Anterior cingulate cortex (tissue), 58 donors: ENCODE results near the gene DNM3.
A peak's percentile ranks its signal among the peaks of the same experiment; 100 is the strongest.
"Not testable (repeated sequence)": the region's sequence is repeated elsewhere in the genome, so short reads cannot be mapped to it uniquely, and the experiment has no call there.

Source experiments
- DNase-seq, 58 donors: peaks; one replicate each; lab custom pipeline; 2025; lab: John Stamatoyannopoulos, UW

The DNM3 gene

GRCh38 chr1:171841050-171841910 lies at the start of gene DNM3:
TSS of gene DNM3 (plus strand) at chr1:171841498. CDS start at chr1:171841657, 159 bp downstream.
- DNase-seq = peak; percentile 36 to 98 (median 87)

GRCh38 chr1:171792656-171793369 lies 48.5 kb upstream of the DNM3 start:
- DNase-seq = no peak

- DNase-seq = no peak
Observed at GRCh38 chr1:171793636-171794035, 47.7 kb upstream of the DNM3 start.

- no peak for DNase-seq
Observed at GRCh38 chr1:171794085-171794484, 47.2 kb upstream of the DNM3 start.

- DNase-seq = no peak
Observed at GRCh38 chr1:171796592-171796991, 44.7 kb upstream of the DNM3 start.

GRCh38 chr1:171798311-171798710 lies 43.0 kb upstream of the DNM3 start:
- no peak for DNase-seq

- DNase-seq = no peak
Observed at GRCh38 chr1:171798765-171799164, 42.5 kb upstream of the DNM3 start.

- DNase-seq = no peak
Observed at GRCh38 chr1:171799166-171799565, 42.1 kb upstream of the DNM3 start.

- not testable (repeated sequence) for DNase-seq
Observed at GRCh38 chr1:171799698-171800097, 41.6 kb upstream of the DNM3 start.

GRCh38 chr1:171800342-171800741 lies 41.0 kb upstream of the DNM3 start:
- no peak for DNase-seq

- no peak for DNase-seq
Observed at GRCh38 chr1:171800851-171801250, 40.4 kb upstream of the DNM3 start.

GRCh38 chr1:171801487-171801891 lies 39.8 kb upstream of the DNM3 start:
- peak in 18 of 58 donors; percentile 4 to 55 (median 14) for DNase-seq

- peak in 8 of 58 donors; percentile 6 to 37 (median 15) for DNase-seq
Observed at GRCh38 chr1:171802207-171802606, 39.1 kb upstream of the DNM3 start.

GRCh38 chr1:171803045-171803444 lies 38.3 kb upstream of the DNM3 start:
- no peak for DNase-seq

- no peak for DNase-seq
Observed at GRCh38 chr1:171803461-171804022, 37.8 kb upstream of the DNM3 start.

- DNase-seq = peak in 5 of 58 donors; percentile 4 to 23 (median 8)
Observed at GRCh38 chr1:171805395-171806115, 35.7 kb upstream of the DNM3 start.

GRCh38 chr1:171807556-171807955 lies 33.7 kb upstream of the DNM3 start:
- no peak for DNase-seq

- no peak for DNase-seq
Observed at GRCh38 chr1:171809834-171810233, 31.5 kb upstream of the DNM3 start.

GRCh38 chr1:171811672-171812071 lies 29.6 kb upstream of the DNM3 start:
- no peak for DNase-seq

GRCh38 chr1:171814692-171815091 lies 26.6 kb upstream of the DNM3 start:
- peak in 2 of 58 donors; percentile 8 to 17 for DNase-seq
